ENCODE data around the gene SAMD4A. TPM values are rescaled to one million over a fixed set of nuclear protein-coding genes. Genes with fewer than 3 reads are reported as not detected.

Gene SAMD4A
- total RNA-seq, 1 experiment from 2014 or later = 9.6 TPM

- H3K4me2 ChIP-seq (ENCODE audit: insufficient read depth, insufficient read length, low read length) = peak overlapping the region; percentile 99
- Mint-ChIP-seq H3K4me3 (peak overlapping the region; percentile 74 to 90), H3K9me3 (peaks cover 0 to 1% of the 10 kb centered on the region in 2 experiments; a peak in 1 of 5 replicates), H3K27me3 (ENCODE audit: low read depth) (peaks cover 37% of the 10 kb centered on the region), H3K36me3 (ENCODE audit: insufficient read depth in 1 of 3, low read depth in 3 of 3) (no peaks in the 10 kb centered on the region; a peak in 1 of 7 replicates), H3K27ac (no peak overlapping the region; a peak in 1 of 7 replicates), H3K4me1 (peaks cover 17 to 19% of the 10 kb centered on the region in 2 experiments)
- H2BK20ac ChIP-seq (ENCODE audit: low read depth, low read length, poor library complexity, severe bottlenecking) = no peak overlapping the region
- H3K4ac ChIP-seq (ENCODE audit: low read depth, low read length) = no peak overlapping the region
- H2AFZ ChIP-seq (ENCODE audit: low read length) = peak overlapping the region; percentile 24
- 0 out of 3 replicates have a peak, but pooled peaks have one; percentile 11 for TF ChIP-seq CTCF (conservative IDR thresholded peaks at IDR 0.05)
- H2BK15ac ChIP-seq (ENCODE audit: low read depth, low read length) = 0 out of 2 replicates have a peak overlapping the region, but pooled peaks have one; percentile 15
- H4K91ac ChIP-seq (ENCODE audit: insufficient read length, low read depth, low read length) = no peak overlapping the region
- H3K27me3 ChIP-seq (ENCODE audit: insufficient read depth, low read length) = no peaks in the 10 kb centered on the region; the same call in 1 of the 2 replicates
- H3K23ac ChIP-seq (ENCODE audit: insufficient read length, low read depth, low read length) = no peak overlapping the region
- WGBS (ENCODE audit: extremely low coverage, insufficient read length, low lambda C conversion rate) = no CpG with 5 or more reads among the region's 69 CpGs
- H3K18ac ChIP-seq (ENCODE audit: insufficient read length, low read depth, low read length) = no peak overlapping the region
- no peak overlapping the region for H2BK120ac ChIP-seq (ENCODE audit: low read depth, low read length, poor library complexity, severe bottlenecking)
- no peaks in the 10 kb centered on the region for H3K9me3 ChIP-seq (ENCODE audit: control insufficient read depth, low read depth, low read length)
- peak; percentile 88 for DNase-seq
- H2AK5ac ChIP-seq (ENCODE audit: insufficient read length, low read length) = no peak overlapping the region
- no peak overlapping the region for H3T11ph ChIP-seq (ENCODE audit: low read length)
- no peak overlapping the region for H4K8ac ChIP-seq (replicated peaks; ENCODE audit: insufficient read length, low read depth, low read length)
- no peaks in the 10 kb centered on the region for H4K20me1 ChIP-seq (ENCODE audit: control insufficient read depth, insufficient read depth, insufficient read length)
- H3K9ac ChIP-seq (ENCODE audit: extremely low read depth, insufficient read length, low read length) = peak overlapping the region; percentile 54
- peak overlapping the region; percentile 66; the same call in 1 of the 2 replicates for H3K14ac ChIP-seq (ENCODE audit: insufficient read depth, low read length)
- no peak overlapping the region for H3K27ac ChIP-seq (ENCODE audit: insufficient read length, low read depth, low read length)
- peaks cover 21% of the 10 kb centered on the region for H3K23me2 ChIP-seq (ENCODE audit: insufficient read length, low read depth, low read length, poor library complexity, severe bottlenecking)
- no peaks in the 10 kb centered on the region for H3K79me1 ChIP-seq (ENCODE audit: insufficient read depth, low read depth, low read length, poor library complexity, severe bottlenecking)
- H2BK5ac ChIP-seq (ENCODE audit: insufficient read length, low read length) = no peak overlapping the region
- H3K79me2 ChIP-seq (ENCODE audit: insufficient read depth, low read length) = peaks cover 2% of the 10 kb centered on the region; the same call in 1 of the 2 replicates
- no peaks in the 10 kb centered on the region; the same call in 1 of the 2 replicates for H3K4me1 ChIP-seq (ENCODE audit: insufficient read depth, low read length)
- no peak overlapping the region for H2BK12ac ChIP-seq (ENCODE audit: insufficient read length, low read depth, low read length)
- H4K5ac ChIP-seq (ENCODE audit: insufficient read length, low read depth, low read length) = no peak overlapping the region
- H3K56ac ChIP-seq (ENCODE audit: insufficient read length, low read depth, low read length) = no peak overlapping the region
Observed at GRCh38 chr14:54564868-54565784, 1.8 kb upstream of the SAMD4A start.
